K562 (cell line): ENCODE measurements around the gene ARAF. TPM values are rescaled to one million over a fixed set of nuclear protein-coding genes. Genes with fewer than 3 reads are reported as not detected.

Experiments
- CBX1 ChIP-seq: sonication (generic); IDR thresholded peaks from 2 replicates; pipeline ENCODE4 v1.6.1; 2016; ENCODE audit warnings: antibody characterized with exemption, low read depth, mild to moderate bottlenecking
- HNRNPH1 ChIP-seq: fragments of 200-400 bp; formaldehyde crosslinking; optimal IDR thresholded peaks from 2 replicates; pipeline ENCODE3; 2017; ENCODE audit warnings: low read depth, mild to moderate bottlenecking, low read length, moderate library complexity
- HNRNPLL ChIP-seq: fragments of 200-400 bp; formaldehyde crosslinking; IDR thresholded peaks from 2 replicates; pipeline ENCODE4 v1.6.1; 2017; ENCODE audit warnings: low read length, low read depth, mild to moderate bottlenecking; ENCODE audit not compliant: poor library complexity, severe bottlenecking
- PCBP1 ChIP-seq: fragments of 200-400 bp; formaldehyde crosslinking; IDR thresholded peaks from 2 replicates; pipeline ENCODE4 v1.6.1; 2018; ENCODE audit warnings: mild to moderate bottlenecking, low read depth, low read length; ENCODE audit not compliant: poor library complexity, severe bottlenecking
- PHF21A ChIP-seq: fragments of 450-650 bp; IDR thresholded peaks from 2 replicates; pipeline ENCODE4 v1.6.1; 2017; ENCODE audit warnings: low read depth, borderline replicate concordance
- SP2 ChIP-seq: IDR thresholded peaks from 2 replicates; pipeline ENCODE4 v1.6.1; 2011; ENCODE audit warnings: mild to moderate bottlenecking, low read depth, low read length, moderate library complexity; ENCODE audit not compliant: poor library complexity, severe bottlenecking; ENCODE audit errors: extremely low read depth
- STAT6 ChIP-seq: sonication (generic); formaldehyde crosslinking; IDR thresholded peaks from 2 replicates; pipeline ENCODE4 v1.8.1; 2023; ENCODE audit warnings: mild to moderate bottlenecking, missing genetic modification reagents
- TCF3 ChIP-seq: sonication (generic); formaldehyde crosslinking; IDR thresholded peaks from 2 replicates; pipeline ENCODE4 v1.4.0; 2020; ENCODE audit warnings: mild to moderate bottlenecking, missing genetic modification reagents
- ZBTB8A ChIP-seq: fragments of 450-650 bp; IDR thresholded peaks from 2 replicates; pipeline ENCODE4 v1.6.1; 2018; ENCODE audit warnings: mild to moderate bottlenecking, moderate library complexity; ENCODE audit not compliant: partially characterized antibody
- ZBTB9 ChIP-seq: fragments of 450-650 bp; formaldehyde crosslinking; IDR thresholded peaks from 2 replicates; pipeline ENCODE4 v1.4.0; 2020; ENCODE audit warnings: mild to moderate bottlenecking, moderate library complexity
- ZFP30 ChIP-seq: fragments of 250-450 bp; sonication (Bioruptor Pico); IDR thresholded peaks from 2 replicates; pipeline ENCODE4 v1.8.0; 2022; ENCODE audit warnings: moderate library complexity, mild to moderate bottlenecking, inconsistent platforms, borderline replicate concordance
- ZNF395 ChIP-seq: fragments of 200-800 bp; sonication (Bioruptor generic); IDR thresholded peaks from 2 replicates; pipeline ENCODE4 v1.6.1; 2017; ENCODE audit warnings: missing genetic modification characterization, missing compliant biosample characterization
- ZNF398 ChIP-seq: fragments of 250-450 bp; sonication (Bioruptor Pico); IDR thresholded peaks from 2 replicates; pipeline ENCODE4 v1.8.0; 2021; ENCODE audit warnings: moderate library complexity, mild to moderate bottlenecking, inconsistent platforms
- polyA plus RNA-seq, 8 experiments: library from polyadenylated mRNA; depleted of rRNA in 4 of 8; stranded (reverse) in 5 of 8; unstranded in 3 of 8; fragments of >200 nt; fragmentation: Nextera tagmentation in 2 of 8; fragmentation: Illumina TruSeq in 1 of 8; extraction: Ambion mirVana in 2 of 8; extraction: Trizol in 1 of 8; gene quantifications; 2 replicates each; pipeline versions ENCODE4 v1.2.1 to v1.2.3, GENCODE V29; 2011 to 2014; ENCODE audit warnings: inconsistent platforms in 1 of 8, missing spikeins in 1 of 8
- total RNA-seq, 7 experiments: library from RNA; depleted of rRNA in 6 of 7; stranded (reverse); fragments of >200 nt in 6 of 7; fragmentation: Illumina TruSeq in 2 of 7; extraction: Trizol in 2 of 7; gene quantifications; 2 replicates each; pipeline versions ENCODE4 v1.2.1 to v1.2.3, GENCODE V29; 2011 to 2021; ENCODE audit warnings: low replicate concordance in 1 of 7
- TF ChIP-seq, protein P1 (sequence below), 2 experiments: fragments of 200-800 bp in 1 of 2; sonication (Bioruptor generic) in 1 of 2; sonication (generic) in 1 of 2; formaldehyde crosslinking in 1 of 2; IDR thresholded peaks in 1 of 2; conservative IDR thresholded peaks in 1 of 2; 2 replicates each; pipeline versions ENCODE4 v1.5.0 to v1.6.1; 2016 to 2020; ENCODE audit warnings: missing compliant biosample characterization in 1 of 2, missing genetic modification characterization in 1 of 2, missing genetic modification reagents in 1 of 2
- TF ChIP-seq, protein P2 (sequence below): fragments of 450-650 bp; conservative IDR thresholded peaks from 2 replicates; pipeline ENCODE4 v1.6.1; 2016; ENCODE audit warnings: missing genetic modification characterization, low read depth, mild to moderate bottlenecking, control low read depth, missing compliant biosample characterization

The ARAF gene
- total and polyA plus RNA-seq, 9 of the 15 experiments (the other 6 are each of a cell fraction or from before 2014, with no cell fraction given) = 5.5 to 70.0 (median 29.4) TPM

GRCh38 chrX:47563801-47564315 lies 2.9 kb downstream of the ARAF start (continued):
- no peak for TF ChIP-seq ZNF398 (CRISPR knock-in tag)
- TF ChIP-seq, protein P1, sequence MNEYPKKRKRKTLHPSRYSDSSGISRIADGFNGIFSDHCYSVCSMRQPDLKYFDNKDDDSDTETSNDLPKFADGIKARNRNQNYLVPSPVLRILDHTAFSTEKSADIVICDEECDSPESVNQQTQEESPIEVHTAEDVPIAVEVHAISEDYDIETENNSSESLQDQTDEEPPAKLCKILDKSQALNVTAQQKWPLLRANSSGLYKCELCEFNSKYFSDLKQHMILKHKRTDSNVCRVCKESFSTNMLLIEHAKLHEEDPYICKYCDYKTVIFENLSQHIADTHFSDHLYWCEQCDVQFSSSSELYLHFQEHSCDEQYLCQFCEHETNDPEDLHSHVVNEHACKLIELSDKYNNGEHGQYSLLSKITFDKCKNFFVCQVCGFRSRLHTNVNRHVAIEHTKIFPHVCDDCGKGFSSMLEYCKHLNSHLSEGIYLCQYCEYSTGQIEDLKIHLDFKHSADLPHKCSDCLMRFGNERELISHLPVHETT (CRISPR knock-in tag; conservative IDR thresholded peaks at IDR 0.05 in 1 of 2, IDR thresholded peaks at IDR 0.05 in 1 of 2) = no peak
- TF ChIP-seq ZBTB8A = no peak
- no peak for TF ChIP-seq ZFP30
- no peak for TF ChIP-seq SP2
- TF ChIP-seq PHF21A = no peak
- peak; percentile 76 for TF ChIP-seq TCF3
- no peak for TF ChIP-seq CBX1
- TF ChIP-seq, protein P2, sequence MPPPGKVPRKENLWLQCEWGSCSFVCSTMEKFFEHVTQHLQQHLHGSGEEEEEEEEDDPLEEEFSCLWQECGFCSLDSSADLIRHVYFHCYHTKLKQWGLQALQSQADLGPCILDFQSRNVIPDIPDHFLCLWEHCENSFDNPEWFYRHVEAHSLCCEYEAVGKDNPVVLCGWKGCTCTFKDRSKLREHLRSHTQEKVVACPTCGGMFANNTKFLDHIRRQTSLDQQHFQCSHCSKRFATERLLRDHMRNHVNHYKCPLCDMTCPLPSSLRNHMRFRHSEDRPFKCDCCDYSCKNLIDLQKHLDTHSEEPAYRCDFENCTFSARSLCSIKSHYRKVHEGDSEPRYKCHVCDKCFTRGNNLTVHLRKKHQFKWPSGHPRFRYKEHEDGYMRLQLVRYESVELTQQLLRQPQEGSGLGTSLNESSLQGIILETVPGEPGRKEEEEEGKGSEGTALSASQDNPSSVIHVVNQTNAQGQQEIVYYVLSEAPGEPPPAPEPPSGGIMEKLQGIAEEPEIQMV (tag) = no peak; the same call in 1 of the 2 replicates
- no peak for TF ChIP-seq ZNF395 (CRISPR knock-in tag)
- TF ChIP-seq ZBTB9 (CRISPR knock-in tag) = no peak
- TF ChIP-seq PCBP1 = no peak
- TF ChIP-seq HNRNPLL = no peak
- TF ChIP-seq STAT6 (CRISPR knock-in tag) = no peak
- TF ChIP-seq HNRNPH1 = no peak
